SU-DHL-6 (cell line): ENCODE measurements around the gene CDK5R2.

Experiments used
- H2AFZ ChIP-seq: fragments of 200-600 bp; sonication (generic); 2 replicates; pipeline ENCODE4 v1.6.1; 2014; ENCODE audit warnings: low read depth, mild to moderate bottlenecking, moderate library complexity, mixed read lengths, antibody characterized with exemption, low read length; ENCODE audit not compliant: severe bottlenecking
- H3F3A ChIP-seq: fragments of 200-600 bp; shearing (Covaris generic); 2 replicates; pipeline ENCODE4 v1.6.0; 2016; ENCODE audit warnings: antibody characterized with exemption, mild to moderate bottlenecking; ENCODE audit not compliant: insufficient read depth
- H3K27ac ChIP-seq: fragments of 200-600 bp; sonication (generic); 2 replicates; pipeline ENCODE4 v1.5.1; 2016; ENCODE audit warnings: low read depth, mild to moderate bottlenecking, low read length, moderate library complexity, mixed read lengths
- H3K27me3 ChIP-seq: fragments of 200-600 bp; sonication (generic), shearing (Covaris generic); 2 replicates; pipeline ENCODE4 v1.6.0; 2014; ENCODE audit warnings: mild to moderate bottlenecking, low read length
- H3K36me3 ChIP-seq: fragments of 200-600 bp; sonication (generic); 2 replicates; pipeline ENCODE4 v1.6.1; 2014; ENCODE audit warnings: mild to moderate bottlenecking, low read length, mixed read lengths
- H3K4me2 ChIP-seq: fragments of 300-600, 200-600 bp; shearing (Covaris generic), sonication (generic); 2 replicates; pipeline ENCODE4 v1.6.0; 2014; ENCODE audit warnings: low read length, low read depth, mild to moderate bottlenecking; ENCODE audit not compliant: poor library complexity, severe bottlenecking
- H3K4me3 ChIP-seq: fragments of 200-600 bp; sonication (generic); 2 replicates; pipeline ENCODE4 v1.5.1; 2014; ENCODE audit warnings: antibody characterized with exemption, low read length, mild to moderate bottlenecking, mixed read lengths; ENCODE audit not compliant: insufficient read depth, poor library complexity, severe bottlenecking
- H3K79me2 ChIP-seq: fragments of 200-600 bp; sonication (generic); 2 replicates; pipeline ENCODE4 v1.6.1; 2014; ENCODE audit warnings: mild to moderate bottlenecking, low read length, moderate library complexity; ENCODE audit not compliant: insufficient read depth
- H3K9ac ChIP-seq: fragments of 200-600 bp; sonication (generic); 2 replicates; pipeline ENCODE4 v1.7.0; 2014; ENCODE audit warnings: mild to moderate bottlenecking, low read length
- H3K9me2 ChIP-seq: fragments of 200-600 bp; sonication (generic); replicated peaks from 2 replicates; pipeline ENCODE4 v1.6.1; 2014; ENCODE audit warnings: low read length; ENCODE audit not compliant: insufficient read depth
- H3K9me3 ChIP-seq: fragments of 200-600 bp; sonication (generic); 2 replicates; pipeline ENCODE4 v1.6.1; 2014; ENCODE audit warnings: low read length, mixed read lengths; ENCODE audit not compliant: insufficient read depth
- H4K20me1 ChIP-seq: fragments of 200-600 bp; sonication (generic); 2 replicates; pipeline ENCODE4 v1.6.1; 2014; ENCODE audit warnings: low read depth, mild to moderate bottlenecking, antibody characterized with exemption, low read length, moderate library complexity, mixed read lengths
- EZH2phosphoT487 ChIP-seq: fragments of 200-600 bp; sonication (generic), shearing (Covaris generic); conservative IDR thresholded peaks from 2 replicates; pipeline ENCODE4 v1.6.1; 2018; ENCODE audit warnings: mild to moderate bottlenecking, antibody characterized with exemption, low read length, moderate library complexity, mixed read lengths
- TF ChIP-seq, protein P1 (sequence below): fragments of 200-600 bp; sonication (generic); IDR thresholded peaks from one replicate; pipeline ENCODE4 v1.5.1; 2017; ENCODE audit warnings: antibody characterized with exemption, mild to moderate bottlenecking, low read length, moderate library complexity; ENCODE audit not compliant: insufficient read depth, poor library complexity, severe bottlenecking

CDK5R2 gene

DNA sequence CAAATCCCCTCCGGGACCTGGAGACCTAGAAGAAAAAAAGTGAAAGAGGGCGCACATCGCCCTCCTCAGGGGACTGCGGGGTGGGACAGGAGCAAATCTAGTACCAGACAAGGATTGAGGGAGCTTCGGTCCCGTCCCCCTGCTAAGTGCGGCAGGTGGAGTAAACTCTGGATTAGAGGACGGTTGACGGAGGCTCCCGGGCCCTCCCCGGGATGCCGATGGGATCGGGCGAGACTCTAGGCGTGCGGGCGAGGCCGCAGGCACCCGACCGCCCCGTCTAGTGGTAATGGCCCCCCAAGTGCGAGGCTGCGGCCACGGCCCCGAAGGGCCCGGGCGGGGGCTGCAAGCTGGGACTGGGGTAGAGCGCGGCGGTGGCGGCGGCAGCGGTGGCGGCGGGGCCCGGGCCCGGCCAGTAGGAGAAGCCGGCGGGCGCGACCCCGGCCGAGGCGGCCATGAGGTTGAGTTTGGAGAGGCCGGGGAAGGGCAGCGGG lies 22.0 kb downstream of the CDK5R2 start:
- TF ChIP-seq, protein P1, sequence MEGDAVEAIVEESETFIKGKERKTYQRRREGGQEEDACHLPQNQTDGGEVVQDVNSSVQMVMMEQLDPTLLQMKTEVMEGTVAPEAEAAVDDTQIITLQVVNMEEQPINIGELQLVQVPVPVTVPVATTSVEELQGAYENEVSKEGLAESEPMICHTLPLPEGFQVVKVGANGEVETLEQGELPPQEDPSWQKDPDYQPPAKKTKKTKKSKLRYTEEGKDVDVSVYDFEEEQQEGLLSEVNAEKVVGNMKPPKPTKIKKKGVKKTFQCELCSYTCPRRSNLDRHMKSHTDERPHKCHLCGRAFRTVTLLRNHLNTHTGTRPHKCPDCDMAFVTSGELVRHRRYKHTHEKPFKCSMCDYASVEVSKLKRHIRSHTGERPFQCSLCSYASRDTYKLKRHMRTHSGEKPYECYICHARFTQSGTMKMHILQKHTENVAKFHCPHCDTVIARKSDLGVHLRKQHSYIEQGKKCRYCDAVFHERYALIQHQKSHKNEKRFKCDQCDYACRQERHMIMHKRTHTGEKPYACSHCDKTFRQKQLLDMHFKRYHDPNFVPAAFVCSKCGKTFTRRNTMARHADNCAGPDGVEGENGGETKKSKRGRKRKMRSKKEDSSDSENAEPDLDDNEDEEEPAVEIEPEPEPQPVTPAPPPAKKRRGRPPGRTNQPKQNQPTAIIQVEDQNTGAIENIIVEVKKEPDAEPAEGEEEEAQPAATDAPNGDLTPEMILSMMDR = no peak
- TF ChIP-seq EZH2phosphoT487 = no peak
- Histone ChIP-seq H3K27ac (no peak overlapping the region), H3F3A (no peaks in the 10 kb centered on the region), H4K20me1 (no peaks in the 10 kb centered on the region), H3K9ac (no peak overlapping the region), H2AFZ (no peak overlapping the region), H3K4me3 (no peak overlapping the region), H3K9me2 (no peaks in the 10 kb centered on the region), H3K9me3 (no peaks in the 10 kb centered on the region), H3K79me2 (no peaks in the 10 kb centered on the region), H3K4me2 (no peak overlapping the region), H3K27me3 (no peaks in the 10 kb centered on the region), H3K36me3 (no peaks in the 10 kb centered on the region)

DNA sequence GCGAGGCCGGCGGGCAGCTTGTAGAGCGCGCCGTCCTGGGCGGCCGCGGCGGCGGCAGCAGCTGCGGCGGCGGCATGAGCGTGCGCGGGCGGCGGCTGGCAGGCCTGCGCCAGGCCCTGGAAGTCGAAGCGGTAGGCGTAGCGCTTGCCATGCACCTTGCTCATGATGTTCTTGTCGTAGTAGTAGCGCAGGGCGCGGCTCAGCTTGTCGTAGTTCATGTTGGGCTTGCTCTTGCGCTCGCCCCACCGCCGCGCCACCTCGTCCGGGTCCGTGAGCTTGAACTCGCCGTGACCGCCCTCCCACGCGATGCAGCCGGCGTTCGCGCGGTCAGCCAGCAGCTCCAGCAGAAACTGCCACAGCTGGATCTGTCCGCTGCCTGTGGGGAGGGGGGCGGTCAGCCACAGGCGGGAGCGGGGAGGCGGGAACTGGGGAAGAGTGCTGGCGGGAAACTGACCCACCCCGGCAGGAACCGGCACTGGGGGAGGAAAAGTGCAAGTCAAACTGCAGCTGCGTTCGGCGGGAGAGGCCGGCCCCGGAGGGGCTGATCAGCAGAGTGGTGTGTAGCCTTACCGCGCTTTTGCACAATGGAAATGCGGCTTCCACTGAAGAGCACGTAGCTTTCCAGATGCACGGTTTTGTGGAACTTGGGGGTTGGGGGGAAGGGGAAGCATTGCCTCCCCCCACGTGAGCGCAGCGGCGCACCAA lies 22.6 kb downstream of the CDK5R2 start:
- no peak overlapping the region for H3K4me3 ChIP-seq
- TF ChIP-seq EZH2phosphoT487 = no peak
- TF ChIP-seq, protein P1 = no peak
- H3K4me2 ChIP-seq = no peak overlapping the region
- no peaks in the 10 kb centered on the region for H3K36me3 ChIP-seq
- H3K9me3 ChIP-seq = no peaks in the 10 kb centered on the region
- H4K20me1 ChIP-seq = no peaks in the 10 kb centered on the region
- H3K9ac ChIP-seq = no peak overlapping the region
- H3K27ac ChIP-seq = no peak overlapping the region
- H3K79me2 ChIP-seq = no peaks in the 10 kb centered on the region
- no peaks in the 10 kb centered on the region for H3K27me3 ChIP-seq
- H3K9me2 ChIP-seq = no peaks in the 10 kb centered on the region
- H3F3A ChIP-seq = no peaks in the 10 kb centered on the region
- no peak overlapping the region for H2AFZ ChIP-seq

DNA sequence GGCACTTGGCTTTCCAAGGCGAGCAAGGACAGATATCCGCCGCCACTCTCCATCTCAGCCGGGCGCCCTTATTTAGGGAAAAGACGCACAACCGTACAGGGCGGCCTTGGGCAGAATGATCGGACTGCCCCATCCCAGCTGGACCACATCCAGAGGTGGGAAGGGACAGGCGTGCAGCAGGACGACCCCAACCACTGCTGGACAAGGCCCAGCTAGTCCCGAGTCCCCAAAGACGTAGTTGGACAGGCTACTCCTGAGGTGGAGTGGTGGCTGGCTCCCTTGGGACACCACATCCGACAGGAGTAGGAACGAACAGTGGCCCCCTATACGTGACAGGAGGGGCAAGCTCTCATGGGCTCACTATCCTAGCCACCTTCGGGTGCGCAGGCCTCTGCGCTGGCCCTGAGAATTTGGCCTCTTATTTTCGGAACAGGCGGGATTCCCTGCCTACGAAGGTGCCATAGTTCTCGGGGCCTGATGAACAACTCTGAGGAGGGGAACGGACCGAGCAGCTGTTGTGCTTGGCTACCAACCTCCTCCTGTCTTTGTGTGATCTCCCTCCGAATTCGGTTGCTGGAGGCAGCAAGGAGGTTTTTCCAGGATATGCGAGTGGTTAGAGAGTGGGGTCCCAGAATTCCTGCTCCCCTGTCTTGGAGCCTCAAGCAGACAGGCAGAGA lies 23.3 kb downstream of the CDK5R2 start:
- Histone ChIP-seq H3K36me3 (no peaks in the 10 kb centered on the region), H4K20me1 (no peaks in the 10 kb centered on the region), H3K27me3 (no peaks in the 10 kb centered on the region), H3K79me2 (no peaks in the 10 kb centered on the region), H2AFZ (no peak overlapping the region), H3K4me3 (no peak overlapping the region), H3F3A (no peaks in the 10 kb centered on the region), H3K9me2 (no peaks in the 10 kb centered on the region), H3K27ac (no peak overlapping the region), H3K4me2 (no peak overlapping the region), H3K9me3 (no peaks in the 10 kb centered on the region), H3K9ac (no peak overlapping the region)
- TF ChIP-seq EZH2phosphoT487 = no peak
- TF ChIP-seq, protein P1 = no peak
